GM19455 (cell line): ENCODE results near the gene ALPI.
"Not testable (repeated sequence)": the region's sequence is repeated elsewhere in the genome, so short reads cannot be mapped to it uniquely, and the experiment has no call there.

ENCODE experiments used
- ATAC-seq: cut with Tn5 transposase; IDR thresholded peaks from one replicate; pipeline ENCODE4 v1.9.1; 2021; ENCODE audit not compliant: unreplicated experiment

Gene ALPI

DNA sequence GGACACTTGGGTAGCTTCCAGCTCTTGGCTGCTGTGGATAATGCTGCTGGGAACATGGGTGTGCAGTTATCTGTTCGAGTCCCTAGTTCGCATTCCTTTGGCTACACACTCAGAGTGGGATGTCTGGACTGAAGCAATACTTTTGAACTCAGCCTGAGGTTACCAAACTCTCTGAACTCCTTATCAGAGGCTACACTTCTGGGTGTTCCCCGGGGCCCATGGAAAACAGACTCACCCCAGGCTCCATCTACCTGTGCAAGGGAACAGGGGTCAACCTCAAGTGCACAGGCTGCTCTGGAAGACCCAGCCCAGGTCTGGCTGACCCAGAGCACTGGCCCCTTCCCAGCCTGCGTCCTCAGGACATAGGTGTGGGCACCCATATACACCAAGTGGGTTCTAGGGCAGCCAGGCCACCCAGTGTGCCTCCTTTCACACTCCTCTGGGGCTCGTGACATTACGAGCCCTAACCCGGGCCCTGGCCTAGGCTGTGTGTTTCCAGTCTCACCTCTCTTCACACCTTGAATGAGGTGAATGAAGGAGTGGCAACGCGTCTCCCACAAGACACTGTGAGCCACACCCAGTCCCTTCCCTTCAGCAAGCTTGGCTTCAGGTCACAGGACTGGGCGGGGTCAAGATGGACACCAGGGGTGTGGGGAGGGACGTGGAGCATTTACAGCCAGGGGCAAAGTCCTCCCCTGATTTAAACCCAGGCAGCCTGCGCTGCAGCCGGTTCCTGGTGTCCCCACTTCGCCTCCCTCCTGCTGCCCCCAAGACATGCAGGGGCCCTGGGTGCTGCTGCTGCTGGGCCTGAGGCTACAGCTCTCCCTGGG is at the start of gene ALPI:
ALPI (plus strand) TSS at position 728 of the 830 bp plus-strand sequence; CDS start at position 775, 47 bp downstream.
- ATAC-seq = no peak

DNA sequence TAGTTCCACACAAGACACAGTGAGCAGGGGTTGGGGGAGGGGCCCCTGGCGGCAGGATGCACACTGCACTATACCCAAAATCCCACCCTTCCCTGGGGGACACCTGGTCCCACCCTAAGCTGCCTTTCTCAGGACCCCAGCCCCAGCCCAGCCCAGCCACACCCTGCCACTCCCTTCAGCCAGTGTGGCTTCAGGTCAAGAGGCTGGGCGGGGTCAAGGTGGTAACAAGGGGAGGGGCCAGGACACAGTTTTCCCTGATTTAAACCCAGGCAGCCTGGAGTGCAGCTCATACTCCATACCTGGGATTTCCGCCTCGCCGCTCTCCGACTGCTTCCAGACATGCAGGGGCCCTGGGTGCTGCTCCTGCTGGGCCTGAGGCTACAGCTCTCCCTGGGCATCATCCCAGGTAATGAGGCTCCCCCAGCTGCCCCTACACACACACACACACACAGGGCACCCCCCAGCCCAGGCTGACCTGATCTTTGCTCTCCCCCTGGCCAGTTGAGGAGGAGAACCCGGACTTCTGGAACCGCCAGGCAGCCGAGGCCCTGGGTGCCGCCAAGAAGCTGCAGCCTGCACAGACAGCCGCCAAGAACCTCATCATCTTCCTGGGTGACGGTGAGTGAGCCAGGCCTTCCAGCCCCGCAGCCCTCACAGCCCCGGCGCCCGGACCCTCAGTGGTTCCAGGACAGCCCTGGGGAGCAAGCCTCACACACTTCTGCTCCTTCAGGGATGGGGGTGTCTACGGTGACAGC is 49.2 kb upstream of the ALPI start, which contains the start of gene ALPG:
ALPG (plus strand) TSS at position 289 of the 755 bp plus-strand sequence; CDS start at position 340, 51 bp downstream.
- ATAC-seq = no peak

DNA sequence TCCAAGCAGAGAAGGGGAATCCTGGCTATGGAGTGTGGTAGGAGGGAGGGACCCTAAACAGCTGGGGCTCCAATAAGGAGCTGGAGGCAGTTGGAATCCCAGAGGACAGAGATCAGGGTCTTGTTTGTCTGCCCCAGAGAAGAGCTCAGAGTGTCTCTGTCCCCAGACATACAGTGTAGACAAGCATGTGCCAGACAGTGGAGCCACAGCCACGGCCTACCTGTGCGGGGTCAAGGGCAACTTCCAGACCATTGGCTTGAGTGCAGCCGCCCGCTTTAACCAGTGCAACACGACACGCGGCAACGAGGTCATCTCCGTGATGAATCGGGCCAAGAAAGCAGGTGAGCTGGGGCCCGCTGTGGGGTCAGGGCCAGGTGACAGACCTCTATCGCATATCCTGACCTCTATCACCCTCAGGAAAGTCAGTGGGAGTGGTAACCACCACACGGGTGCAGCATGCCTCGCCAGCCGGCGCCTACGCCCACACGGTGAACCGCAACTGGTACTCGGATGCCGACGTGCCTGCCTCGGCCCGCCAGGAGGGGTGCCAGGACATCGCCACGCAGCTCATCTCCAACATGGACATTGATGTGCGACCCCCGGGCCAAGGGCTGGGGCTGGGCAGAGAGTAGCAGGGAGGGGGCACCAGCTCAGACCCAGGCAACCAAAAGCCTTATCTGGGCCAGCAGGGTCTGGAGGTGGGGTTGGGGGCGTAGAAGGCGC is 48.4 kb upstream of the ALPI start:
- ATAC-seq = not testable (repeated sequence)

GRCh38 chr2:232408269-232408668 is 47.7 kb upstream of the ALPI start:
- ATAC-seq = not testable (repeated sequence)

GRCh38 chr2:232409617-232410016 is 46.3 kb upstream of the ALPI start:
- not testable (repeated sequence) for ATAC-seq

DNA sequence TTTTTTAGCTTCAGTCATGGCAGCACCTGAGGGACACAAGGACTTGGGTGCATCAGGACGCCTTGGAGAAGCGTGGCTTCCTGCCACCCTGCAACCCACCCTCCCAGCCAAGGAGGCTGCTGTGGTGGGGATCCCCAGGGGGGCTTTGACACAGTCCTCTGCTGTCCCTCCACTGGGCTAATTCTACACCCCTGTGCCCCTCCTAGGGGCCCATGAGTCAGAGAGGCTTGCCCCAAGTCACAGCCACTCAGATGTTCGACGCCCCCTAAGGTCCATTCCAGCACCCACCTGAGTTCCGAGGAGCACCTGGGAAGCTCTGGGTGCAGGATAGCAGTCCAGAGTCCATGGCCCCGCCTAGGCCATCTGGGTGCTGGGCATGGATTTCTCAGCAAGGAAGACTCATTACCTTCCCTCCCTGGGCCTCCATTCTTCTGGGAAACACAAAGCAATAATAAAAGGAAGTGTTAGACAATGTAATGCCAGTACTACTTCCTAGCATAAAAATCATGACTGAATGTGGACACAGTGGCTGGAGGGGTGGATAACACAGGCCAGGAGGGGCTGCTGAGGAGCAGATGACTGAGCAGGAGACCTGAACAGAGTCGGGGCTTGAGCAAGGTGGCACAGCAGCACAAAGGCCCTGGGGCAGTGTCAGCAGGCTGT is 45.6 kb upstream of the ALPI start:
- no peak for ATAC-seq

DNA sequence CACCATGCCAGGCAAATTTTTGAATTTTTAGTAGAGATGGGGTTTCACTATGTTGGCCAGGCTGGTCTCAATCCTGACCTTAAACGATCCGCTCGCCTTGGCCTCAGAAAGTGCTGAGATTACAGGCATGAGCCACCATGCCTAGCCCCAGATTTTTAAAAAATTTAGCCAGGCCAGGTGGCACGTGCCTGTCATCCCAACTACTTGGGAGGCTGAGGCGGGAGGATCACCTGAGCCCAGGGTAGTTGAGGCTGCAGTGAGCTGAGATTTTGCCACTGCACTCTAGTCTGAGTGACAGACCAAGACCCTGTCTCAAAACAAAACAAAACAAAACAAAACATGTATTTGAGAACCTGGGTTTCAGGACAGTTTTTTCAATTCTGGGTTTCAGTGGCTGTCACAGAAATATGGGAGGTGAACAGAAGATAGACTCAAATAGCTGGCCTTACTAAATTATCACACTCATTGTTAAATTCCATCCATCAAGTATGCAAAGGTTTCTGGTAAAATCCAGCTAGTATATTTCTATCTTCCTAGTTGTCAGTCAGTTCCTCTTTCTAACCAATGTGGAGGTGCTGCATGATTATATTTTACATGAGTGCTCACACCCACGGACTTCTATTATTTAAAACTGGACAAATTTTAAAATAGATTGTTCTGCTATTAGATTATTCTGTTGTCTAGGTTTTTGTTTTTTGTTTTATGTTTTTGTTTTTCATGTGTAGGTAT is 43.9 kb upstream of the ALPI start:
- ATAC-seq = no peak

DNA sequence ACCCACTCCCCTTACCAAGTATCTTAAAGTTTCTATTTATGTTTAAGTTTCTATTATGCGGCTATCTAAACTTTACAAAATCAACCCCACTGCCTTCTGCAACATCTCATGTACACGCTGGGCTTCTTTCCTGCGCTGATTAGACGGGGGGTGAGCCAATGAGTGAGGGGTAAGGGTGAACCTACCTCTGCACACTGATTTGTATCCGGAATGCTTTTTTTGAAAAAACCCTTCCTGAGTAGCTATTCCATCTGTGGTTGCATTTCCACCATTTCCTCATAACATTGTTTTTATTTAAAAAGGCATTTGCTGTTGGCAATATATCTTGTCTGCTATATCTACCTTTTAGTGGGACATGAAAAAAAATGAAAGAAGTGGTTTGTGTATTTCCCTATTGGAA is 43.0 kb upstream of the ALPI start:
- ATAC-seq = no peak

DNA sequence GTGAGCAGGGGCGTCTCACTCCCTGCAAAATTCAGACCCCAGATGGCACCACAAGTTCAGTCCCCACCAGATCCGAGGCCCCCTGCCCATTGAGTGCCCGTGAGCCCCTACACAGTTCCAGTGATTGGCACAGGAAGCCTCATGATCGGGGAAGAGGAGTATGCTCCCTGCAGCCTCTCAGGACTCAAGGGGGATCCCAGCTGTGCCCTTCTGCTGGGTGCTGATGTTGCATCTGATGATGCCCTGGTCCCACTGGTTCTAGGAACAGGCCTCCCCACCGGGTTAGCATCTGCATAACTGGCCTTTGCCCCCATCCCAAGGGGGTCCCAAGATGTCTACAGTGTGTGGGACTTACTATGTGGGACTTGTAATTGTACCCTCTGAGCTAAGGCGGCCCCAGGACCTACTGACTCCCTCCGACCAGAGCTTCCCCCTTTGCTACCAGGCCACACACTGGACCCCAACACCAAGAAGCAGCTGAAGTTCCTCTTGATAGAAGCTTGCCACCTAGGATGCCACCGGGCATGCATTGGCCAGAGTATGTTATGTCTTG is 40.7 kb upstream of the ALPI start:
- no peak for ATAC-seq

- ATAC-seq = no peak
Observed at GRCh38 chr2:232415736-232416520, 40.0 kb upstream of the ALPI start.

DNA sequence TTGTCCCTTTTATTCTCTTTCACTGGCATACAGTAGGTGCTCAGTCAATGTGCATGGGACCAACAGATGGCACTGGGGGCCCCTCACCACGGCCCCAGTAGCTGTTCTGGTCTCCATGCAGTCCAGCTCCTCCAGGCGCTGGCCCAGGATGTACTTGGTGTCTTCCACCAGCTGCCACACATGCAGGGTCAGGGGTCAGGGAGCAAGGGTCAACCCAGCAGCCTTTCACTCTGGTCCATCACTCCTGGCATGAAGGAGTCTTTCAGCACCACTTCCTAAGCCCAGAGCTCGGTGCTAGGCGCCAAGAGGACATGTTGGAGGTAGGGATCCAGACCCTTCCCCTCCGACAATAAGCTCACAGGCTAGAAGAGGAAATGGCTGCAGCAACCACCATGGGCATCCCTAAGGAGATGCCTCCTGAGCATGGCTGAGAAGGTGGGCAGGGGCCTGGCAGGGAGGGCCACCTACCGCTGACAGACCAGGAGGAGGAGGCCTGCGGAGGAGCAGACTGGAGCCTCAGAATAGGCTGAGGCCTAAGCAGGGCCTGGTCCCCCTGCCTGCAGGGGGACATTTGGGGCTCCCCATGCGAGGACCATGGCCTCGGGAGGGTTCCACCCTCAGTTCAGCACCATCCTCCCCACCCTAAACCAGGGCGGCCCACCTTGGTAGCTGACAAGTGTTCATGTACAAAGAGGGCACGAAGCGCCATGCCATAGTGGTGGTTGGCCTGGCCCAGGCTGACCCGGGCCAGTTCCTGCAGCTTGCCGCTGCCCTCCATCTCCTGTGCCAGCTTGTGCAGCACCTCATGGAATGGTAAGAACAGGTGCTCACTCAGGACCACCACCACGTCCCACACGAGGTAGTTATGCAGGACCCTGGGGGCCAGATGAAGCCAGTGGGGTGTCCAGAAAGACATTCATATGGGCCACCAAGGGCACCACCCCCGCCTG is 39.2 kb upstream of the ALPI start:
- ATAC-seq = no peak

- ATAC-seq = no peak
Observed at GRCh38 chr2:232417489-232417888, 38.5 kb upstream of the ALPI start.

DNA sequence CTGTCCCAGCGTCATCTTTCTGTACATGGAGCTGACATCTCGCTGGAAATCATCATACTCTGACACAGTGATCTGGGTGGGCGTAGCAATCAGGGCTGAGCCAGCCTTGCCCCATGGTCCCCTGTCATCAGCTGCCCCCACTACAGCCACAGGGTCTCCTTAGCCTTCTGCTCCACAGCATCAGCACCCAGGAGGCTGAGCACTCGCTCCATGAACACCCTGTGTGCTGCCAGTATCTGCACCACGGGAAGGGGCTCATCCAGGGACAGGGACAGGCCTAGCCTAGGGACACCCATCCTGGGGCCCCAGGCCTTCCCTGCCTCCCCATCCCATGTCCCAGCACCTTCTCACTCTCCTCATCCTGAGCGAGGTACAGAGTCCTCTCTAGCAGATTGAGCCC is 37.9 kb upstream of the ALPI start:
- no peak for ATAC-seq

GRCh38 chr2:232418466-232419244 is 37.3 kb upstream of the ALPI start:
- no peak for ATAC-seq

GRCh38 chr2:232419245-232420072 is 36.5 kb upstream of the ALPI start:
- no peak for ATAC-seq

- ATAC-seq = no peak
Observed at GRCh38 chr2:232420073-232420454, 35.9 kb upstream of the ALPI start.
